Stimulated activated CD8-positive, alpha-beta memory T cell treated with anti-CD3 and anti-CD28 coated beads, Interleukin-4, amount 100 ng/mL, for 1 hour (primary cell): Measurements from ENCODE around the gene BBS4.
A peak's percentile ranks its signal among the peaks of the same experiment; 100 is the strongest.
"Not testable (repeated sequence)": the region's sequence is repeated elsewhere in the genome, so short reads cannot be mapped to it uniquely, and the experiment has no call there.

Experiments
- DNase-seq, 2 donors: peaks; one replicate each; pipeline ENCODE4 v3.0.0-alpha.2; 2020; ENCODE audit warnings: low read depth in 2 of 2, low spot score in 1 of 2

The BBS4 gene, protein sequence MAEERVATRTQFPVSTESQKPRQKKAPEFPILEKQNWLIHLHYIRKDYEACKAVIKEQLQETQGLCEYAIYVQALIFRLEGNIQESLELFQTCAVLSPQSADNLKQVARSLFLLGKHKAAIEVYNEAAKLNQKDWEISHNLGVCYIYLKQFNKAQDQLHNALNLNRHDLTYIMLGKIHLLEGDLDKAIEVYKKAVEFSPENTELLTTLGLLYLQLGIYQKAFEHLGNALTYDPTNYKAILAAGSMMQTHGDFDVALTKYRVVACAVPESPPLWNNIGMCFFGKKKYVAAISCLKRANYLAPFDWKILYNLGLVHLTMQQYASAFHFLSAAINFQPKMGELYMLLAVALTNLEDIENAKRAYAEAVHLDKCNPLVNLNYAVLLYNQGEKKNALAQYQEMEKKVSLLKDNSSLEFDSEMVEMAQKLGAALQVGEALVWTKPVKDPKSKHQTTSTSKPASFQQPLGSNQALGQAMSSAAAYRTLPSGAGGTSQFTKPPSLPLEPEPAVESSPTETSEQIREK

GRCh38 chr15:72685925-72686794, at the start of gene BBS4, which contains the start of gene HIGD2B:
Gene BBS4 (plus strand): TSS chr15:72686207. CDS start chr15:72686228, 21 bp downstream.
Gene HIGD2B (minus strand): TSS chr15:72686182. CDS start chr15:72676374, 9,808 bp downstream.
- DNase-seq: peak; percentile 67 to 70

DNA sequence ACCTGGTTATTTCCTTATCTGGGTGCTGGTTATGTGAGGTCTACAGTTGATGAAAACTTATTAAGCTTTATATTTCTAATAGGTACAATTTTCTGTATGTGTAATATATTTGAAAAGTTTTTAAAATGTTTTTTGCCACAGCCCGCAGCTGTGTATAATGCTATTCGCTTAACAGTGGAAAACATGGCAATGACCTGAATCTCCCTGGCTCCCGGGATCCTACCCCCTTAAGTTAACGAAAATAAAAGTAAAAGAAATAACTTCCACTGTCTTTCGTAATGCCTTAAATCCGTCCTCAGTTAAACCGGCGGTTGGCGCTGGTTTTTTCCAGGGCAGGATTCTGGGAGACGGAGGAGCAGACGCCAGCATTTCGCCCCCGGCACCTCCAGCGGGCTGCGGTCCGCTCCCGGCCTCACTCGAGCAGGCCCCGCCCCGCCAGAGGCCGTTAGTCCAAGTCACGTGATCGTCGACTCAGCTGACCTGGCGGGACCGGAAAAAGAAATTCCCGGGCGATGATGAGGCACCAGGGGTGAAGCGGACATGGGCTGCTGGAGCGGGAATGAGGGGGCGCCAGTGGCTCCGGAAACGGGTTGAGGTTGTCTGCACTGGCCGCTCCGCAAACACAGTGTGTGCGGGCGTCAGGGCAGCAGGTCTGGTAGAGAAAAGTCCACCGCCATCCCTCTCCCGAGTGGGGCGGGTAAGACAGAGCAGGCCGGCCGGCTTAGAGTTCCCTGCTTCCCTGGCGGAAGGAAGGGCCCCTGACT, 49.3 kb upstream of the BBS4 start:
- peak in 1 of 2 donors; percentile 26 for DNase-seq

DNA sequence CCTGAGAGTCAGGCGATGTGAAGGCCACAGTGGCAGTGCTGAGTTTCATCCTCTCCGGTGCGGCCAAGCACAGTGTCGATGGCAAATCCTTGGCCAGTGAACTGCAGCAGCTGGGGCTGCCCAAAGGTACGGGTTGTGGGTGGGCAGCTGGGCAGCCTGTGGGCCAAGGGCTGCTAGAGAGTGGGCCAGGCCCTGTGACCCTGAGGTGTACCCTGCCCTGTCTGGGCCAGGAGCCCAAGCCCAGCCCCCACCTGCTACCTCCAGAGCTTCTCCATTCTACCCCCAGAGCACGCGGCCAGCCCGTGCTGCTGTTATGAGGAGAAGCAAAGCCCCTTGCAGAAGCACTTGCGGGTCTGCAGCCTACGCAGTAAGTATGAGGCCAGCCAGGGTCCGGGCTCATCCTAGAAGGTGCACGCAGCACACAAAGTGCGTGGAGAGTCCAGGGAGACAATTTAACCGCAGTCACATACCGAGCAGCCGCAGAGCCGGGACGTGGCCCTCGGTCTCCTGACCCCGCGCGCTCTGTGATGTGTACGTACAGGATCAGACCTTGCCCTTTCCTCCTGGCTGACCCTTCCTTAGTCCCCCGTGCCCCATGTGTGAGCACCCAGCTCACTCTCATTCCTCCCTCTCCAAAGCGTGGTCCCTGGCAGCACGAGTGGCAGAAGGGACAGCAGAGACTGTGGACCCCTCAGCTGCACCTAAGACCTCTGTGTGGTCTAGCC, 46.1 kb upstream of the BBS4 start:
- not testable (repeated sequence) for DNase-seq

DNA sequence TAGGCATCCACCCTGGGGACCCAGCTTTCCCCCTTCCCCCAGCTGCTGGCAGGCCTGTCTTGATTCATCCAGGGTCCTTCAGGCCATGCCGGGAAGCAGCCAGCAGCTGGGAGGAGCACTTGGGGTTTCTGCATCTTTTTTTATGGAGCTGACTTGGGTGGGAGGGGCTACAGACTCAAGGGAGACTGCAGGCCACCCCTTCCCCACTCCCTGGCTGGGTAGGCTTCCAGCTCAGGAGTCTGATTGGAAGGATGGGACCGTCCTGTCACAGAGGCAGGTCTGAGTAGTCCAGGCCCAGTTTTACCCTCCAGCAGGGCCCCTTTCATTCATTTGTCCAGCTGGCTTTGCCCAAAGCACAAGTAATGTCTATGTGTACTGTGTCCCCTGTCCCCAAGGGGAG, 43.7 kb upstream of the BBS4 start:
- DNase-seq: not testable (repeated sequence)

- DNase-seq: not testable (repeated sequence)
These were observed 37.3 kb upstream of the BBS4 start for GRCh38 chr15:72648631-72649253.

- DNase-seq: not testable (repeated sequence)
These were observed 31.6 kb upstream of the BBS4 start, which contains the start of gene GOLGA6B for GRCh38 chr15:72654397-72654796. Gene GOLGA6B (plus strand): TSS chr15:72654697. CDS start chr15:72654738, 41 bp downstream.

DNA sequence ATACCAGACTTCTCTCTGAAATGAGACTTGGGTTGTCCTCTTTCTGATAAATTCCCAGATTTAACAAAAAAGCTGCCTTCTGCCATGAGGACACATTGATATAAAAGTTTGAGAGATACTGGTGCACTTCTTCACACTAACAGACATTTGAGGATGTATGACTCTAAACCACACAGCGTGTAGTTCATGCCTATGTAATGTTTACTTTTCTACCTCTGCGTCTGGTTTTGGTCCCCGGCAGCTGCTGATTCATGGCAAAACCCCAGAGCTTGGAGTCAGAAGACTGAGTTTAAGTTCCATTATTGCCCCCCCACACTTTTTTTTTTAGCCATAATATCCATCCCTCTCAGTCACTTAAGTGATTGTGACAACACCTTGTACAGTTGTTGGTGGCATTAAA, 30.0 kb upstream of the BBS4 start:
- DNase-seq: not testable (repeated sequence)

- not testable (repeated sequence) for DNase-seq
These were observed 24.9 kb upstream of the BBS4 start for GRCh38 chr15:72661081-72661480.

DNA sequence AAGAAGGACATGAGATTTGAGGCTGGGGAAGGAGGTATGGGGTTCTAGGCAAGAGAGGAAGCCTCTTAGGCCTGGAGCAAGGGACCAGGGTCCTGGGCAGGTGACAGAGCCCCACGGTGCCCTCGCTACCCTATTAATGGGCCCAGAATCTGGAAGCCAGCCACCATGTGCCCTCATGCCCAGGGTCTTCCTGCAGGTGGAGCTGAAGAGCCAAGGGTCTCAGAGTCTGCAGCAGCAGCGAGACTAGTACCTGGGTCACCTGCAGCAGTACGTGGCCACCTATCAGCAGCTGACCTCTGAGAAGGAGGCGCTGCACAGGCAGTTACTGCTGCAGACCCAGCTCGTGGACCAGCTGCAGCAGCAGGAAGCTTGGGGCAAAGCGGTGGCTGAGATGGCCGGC, 22.1 kb upstream of the BBS4 start:
- not testable (repeated sequence) for DNase-seq

GRCh38 chr15:72665706-72666105, 20.3 kb upstream of the BBS4 start:
- not testable (repeated sequence) for DNase-seq

DNA sequence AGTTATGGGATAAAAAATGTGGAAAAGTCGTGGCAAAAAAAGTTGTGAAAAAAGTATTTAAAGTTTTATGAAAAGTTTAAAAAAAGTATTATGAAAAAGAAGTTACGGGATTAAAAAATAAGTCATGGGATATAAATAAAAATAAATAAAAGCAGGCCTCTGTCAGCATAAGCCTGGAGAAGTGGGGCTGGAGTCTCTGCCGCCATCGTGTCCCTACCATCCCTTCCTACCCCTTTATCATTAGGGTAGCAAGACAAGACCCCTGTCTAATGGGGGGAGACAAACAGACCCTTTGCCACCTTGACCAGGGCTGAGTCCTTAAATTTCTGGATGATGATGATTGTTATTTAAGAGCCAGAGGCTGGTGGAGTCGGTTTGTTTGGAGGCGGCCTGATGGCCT, 16.2 kb upstream of the BBS4 start:
- DNase-seq: not testable (repeated sequence)

- DNase-seq: peak; percentile 15 to 35
These were observed 15.2 kb upstream of the BBS4 start for GRCh38 chr15:72670656-72671352.

- DNase-seq: no peak
These were observed 14.5 kb upstream of the BBS4 start for GRCh38 chr15:72671525-72671924.

DNA sequence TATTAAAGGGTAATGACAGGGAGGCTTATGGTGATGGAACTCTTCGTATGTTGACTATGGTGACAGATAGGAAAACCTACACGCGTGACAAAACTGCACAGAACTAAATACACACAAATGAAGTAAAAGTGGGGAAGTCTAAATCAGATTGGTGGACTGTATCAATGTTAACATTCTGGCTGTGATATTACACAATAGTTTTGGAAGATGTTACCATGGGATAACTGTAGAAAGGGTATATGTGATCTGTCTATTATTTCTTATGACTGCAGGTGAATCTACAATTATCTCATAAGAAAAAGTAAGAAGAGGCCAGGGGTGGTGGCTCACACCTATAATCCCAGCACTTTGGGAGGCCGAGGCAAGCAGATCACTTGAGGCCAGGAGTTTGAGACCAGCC, 9.2 kb upstream of the BBS4 start:
- DNase-seq: no peak

- no peak for DNase-seq
These were observed 5.1 kb upstream of the BBS4 start for GRCh38 chr15:72680931-72681330.

GRCh38 chr15:72682772-72683171, 3.2 kb upstream of the BBS4 start:
- no peak for DNase-seq

DNA sequence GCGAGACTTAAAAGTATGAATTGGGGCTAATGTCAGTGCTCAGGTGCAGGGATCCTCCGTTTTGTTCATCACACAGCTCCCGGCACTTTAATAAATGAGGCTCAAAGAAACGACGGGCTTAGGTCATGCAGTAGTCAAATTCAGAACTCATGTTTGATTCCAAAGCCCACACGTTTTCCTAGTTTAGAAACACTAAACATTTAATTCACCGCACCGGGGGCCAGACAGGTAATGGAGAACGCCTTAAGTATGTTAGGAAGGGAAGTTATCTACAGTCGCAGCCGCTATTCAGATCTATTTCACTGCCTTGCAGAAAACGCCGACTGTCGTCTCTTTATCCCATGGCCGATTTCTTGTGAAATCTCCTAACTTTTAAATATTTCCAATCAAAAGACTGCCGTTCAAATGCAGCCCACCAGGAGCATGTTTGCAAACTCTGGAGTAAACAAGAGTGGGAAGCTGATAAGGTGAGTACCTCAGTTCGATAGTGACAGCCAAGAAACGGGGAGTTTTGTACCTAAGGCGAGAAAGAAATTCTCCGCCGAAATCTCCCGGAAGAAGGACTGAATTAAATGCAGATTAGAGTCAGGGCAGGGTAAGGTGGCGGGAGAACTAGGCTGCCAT, 594 bp upstream of the BBS4 start:
- no peak for DNase-seq

GRCh38 chr15:72688697-72689096, 2.7 kb downstream of the BBS4 start:
- no peak for DNase-seq

DNA sequence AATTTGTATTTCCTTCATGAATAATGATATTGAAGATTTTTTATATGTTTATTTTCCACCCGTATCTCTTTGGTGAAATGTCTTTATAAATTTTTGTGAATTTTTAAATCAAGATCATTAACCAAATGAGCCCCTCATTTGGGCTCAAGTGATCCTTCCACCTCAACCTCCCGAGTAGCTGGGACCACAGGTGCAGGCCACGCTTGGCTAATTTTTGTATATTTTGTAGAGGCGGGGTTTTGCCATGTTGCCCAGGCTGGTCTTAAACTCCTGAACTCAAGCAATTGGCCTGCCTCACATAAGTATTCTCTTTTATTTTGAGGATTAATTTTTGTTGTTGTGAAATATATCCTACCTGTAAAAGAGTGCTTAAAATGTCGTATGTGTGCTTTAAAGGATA, 4.9 kb downstream of the BBS4 start:
- no peak for DNase-seq
